ENCODE measurements around the gene TIPIN. TPM values are rescaled to one million over a fixed set of nuclear protein-coding genes. Genes with fewer than 3 reads are reported as not detected.
"Not testable (repeated sequence)": the region's sequence is repeated elsewhere in the genome, so short reads cannot be mapped to it uniquely, and the experiment has no call there.

The TIPIN gene
- total and polyA plus RNA-seq, 2 experiments from 2014 or later, result 14.7 to 17.1 TPM

GRCh38 chr15:66388576-66388975 lies 32.1 kb upstream of the TIPIN start:
- Histone ChIP-seq H3K27ac (no peak overlapping the region), H3K4me3 (peak overlapping the region; percentile 94), H3K27me3 (no peaks in the 10 kb centered on the region), H3K36me3 (no peaks in the 10 kb centered on the region), H3K9me3 (ENCODE audit: low read depth) (no peaks in the 10 kb centered on the region), H3K4me1 (ENCODE audit: low read depth) (peaks cover 7% of the 10 kb centered on the region)
- TF ChIP-seq CTCF (IDR thresholded peaks at IDR 0.05; ENCODE audit: low read depth, low read length), result no peak
- DNase-seq (ENCODE audit: low read depth in 1 of 2, low spot score in 1 of 2), result no peak

GRCh38 chr15:66388043-66388363 lies 31.5 kb upstream of the TIPIN start:
- no peak for DNase-seq (ENCODE audit: low read depth in 1 of 2, low spot score in 1 of 2)
- no peaks in the 10 kb centered on the region for H3K9me3 ChIP-seq (ENCODE audit: low read depth)
- peaks cover 7% of the 10 kb centered on the region for H3K4me1 ChIP-seq (ENCODE audit: low read depth)
- no peaks in the 10 kb centered on the region for H3K27me3 ChIP-seq
- H3K4me3 ChIP-seq, result peak overlapping the region; percentile 94
- no peak for TF ChIP-seq CTCF (IDR thresholded peaks at IDR 0.05; ENCODE audit: low read depth, low read length)
- no peaks in the 10 kb centered on the region for H3K36me3 ChIP-seq
- H3K27ac ChIP-seq, result peak overlapping the region; percentile 92

GRCh38 chr15:66387163-66388042 lies 30.9 kb upstream of the TIPIN start:
- Histone ChIP-seq H3K36me3 (no peaks in the 10 kb centered on the region), H3K4me1 (ENCODE audit: low read depth) (peaks cover 7% of the 10 kb centered on the region), H3K27me3 (no peaks in the 10 kb centered on the region), H3K4me3 (peak overlapping the region; percentile 94), H3K9me3 (ENCODE audit: low read depth) (no peaks in the 10 kb centered on the region), H3K27ac (peak overlapping the region; percentile 92)
- peak; percentile 48 for TF ChIP-seq CTCF (IDR thresholded peaks at IDR 0.05; ENCODE audit: low read depth, low read length)
- peak; percentile 65 to 70 for DNase-seq (ENCODE audit: low read depth in 1 of 2, low spot score in 1 of 2)

GRCh38 chr15:66386204-66387123 lies 30.0 kb upstream of the TIPIN start, which contains the start of gene MAP2K1:
TSS of gene MAP2K1 (plus strand) at chr15:66386912. CDS start at chr15:66387348, 436 bp downstream.
- H3K4me1 ChIP-seq (ENCODE audit: low read depth), result peaks cover 7% of the 10 kb centered on the region
- H3K27me3 ChIP-seq, result no peaks in the 10 kb centered on the region
- H3K36me3 ChIP-seq, result no peaks in the 10 kb centered on the region
- H3K27ac ChIP-seq, result peak within 1 kb of the TSS; percentile 92
- TF ChIP-seq CTCF (IDR thresholded peaks at IDR 0.05; ENCODE audit: low read depth, low read length), result peak; percentile 76
- DNase-seq (ENCODE audit: low read depth in 1 of 2, low spot score in 1 of 2), result peak; percentile 98
- peak within 1 kb of the TSS; percentile 94 for H3K4me3 ChIP-seq
- H3K9me3 ChIP-seq (ENCODE audit: low read depth), result no peaks in the 10 kb centered on the region

GRCh38 chr15:66381376-66381775 lies 24.9 kb upstream of the TIPIN start:
- not testable (repeated sequence) for H3K4me1 ChIP-seq (ENCODE audit: low read depth); H3K27ac ChIP-seq; H3K4me3 ChIP-seq; H3K36me3 ChIP-seq; H3K27me3 ChIP-seq; H3K9me3 ChIP-seq (ENCODE audit: low read depth); DNase-seq (ENCODE audit: low read depth in 1 of 2, low spot score in 1 of 2)

All from cardiac muscle cell (in vitro differentiated cells and primary cell).